IMR-90 (cell line): Measurements from ENCODE around the gene FAM120A.

ENCODE experiments used
- POLR2A ChIP-seq: IDR thresholded peaks from 2 replicates; pipeline ENCODE4 v1.6.1; 2012; ENCODE audit warnings: mild to moderate bottlenecking, low read depth, low read length
- RAD21 ChIP-seq: IDR thresholded peaks from 2 replicates; pipeline ENCODE4 v1.6.1; 2012; ENCODE audit warnings: low read length, improper control_type of control experiment
- RFX5 ChIP-seq: IDR thresholded peaks from 2 replicates; pipeline ENCODE4 v1.8.0; 2012; ENCODE audit warnings: low read depth, mild to moderate bottlenecking, low read length, moderate library complexity
- TF ChIP-seq, protein P1 (sequence below): conservative IDR thresholded peaks from 2 replicates; pipeline ENCODE4 v1.5.1; 2012; ENCODE audit warnings: mild to moderate bottlenecking, low read depth, low read length, improper control_type of control experiment
- TF ChIP-seq, protein P2 (sequence below): fragments of 150-350 bp; IDR thresholded peaks from 2 replicates; pipeline ENCODE4 v1.6.1; 2016; ENCODE audit warnings: low read depth, mild to moderate bottlenecking, low read length, moderate library complexity, borderline replicate concordance
- TF ChIP-seq, protein P3 (sequence below): fragments of 150-350 bp; IDR thresholded peaks from 2 replicates; pipeline ENCODE4 v1.6.1; 2017; ENCODE audit warnings: mild to moderate bottlenecking, antibody characterized with exemption, low read length, low read depth

DNA sequence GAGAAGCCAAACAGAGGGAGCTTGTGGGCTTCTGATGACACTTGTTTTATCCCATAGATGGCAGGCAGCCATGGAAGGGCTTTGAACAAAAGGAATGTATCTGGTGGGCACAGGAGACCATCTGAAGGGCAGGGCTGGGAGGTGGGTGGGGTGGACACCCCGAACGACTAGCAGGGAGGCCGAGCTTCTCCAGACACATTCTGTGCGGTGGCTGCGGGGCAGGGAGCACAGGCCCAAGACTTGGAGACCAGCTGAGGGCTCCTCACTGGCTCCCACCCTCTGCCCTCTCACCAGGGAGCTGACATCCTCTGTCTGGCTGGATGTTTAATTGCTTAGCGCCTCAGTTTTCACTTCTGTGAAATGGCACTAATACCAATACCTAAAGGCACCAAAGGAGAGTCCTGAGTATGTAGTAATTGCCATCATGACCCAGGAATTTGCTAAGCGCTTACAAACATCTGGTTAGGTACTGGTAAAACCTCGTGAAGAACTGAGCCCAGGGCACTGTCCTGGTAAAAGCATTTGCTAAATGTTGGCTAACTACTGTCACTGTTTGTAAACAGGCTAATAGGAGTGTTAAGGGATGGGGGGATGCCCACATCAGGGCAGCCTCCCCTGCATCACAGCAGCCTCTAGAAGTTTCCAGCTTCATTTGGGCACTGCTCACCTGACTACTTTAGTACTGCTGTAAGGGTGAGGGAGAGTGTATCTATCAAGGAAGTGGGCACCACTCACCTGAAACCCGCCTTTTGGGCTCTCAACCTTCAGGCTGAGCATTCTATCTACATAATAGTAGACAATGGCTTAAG, 122.8 kb downstream of the FAM120A start:
- TF ChIP-seq POLR2A (no peak), RAD21 (no peak), RFX5 (no peak)
- TF ChIP-seq, protein P1, sequence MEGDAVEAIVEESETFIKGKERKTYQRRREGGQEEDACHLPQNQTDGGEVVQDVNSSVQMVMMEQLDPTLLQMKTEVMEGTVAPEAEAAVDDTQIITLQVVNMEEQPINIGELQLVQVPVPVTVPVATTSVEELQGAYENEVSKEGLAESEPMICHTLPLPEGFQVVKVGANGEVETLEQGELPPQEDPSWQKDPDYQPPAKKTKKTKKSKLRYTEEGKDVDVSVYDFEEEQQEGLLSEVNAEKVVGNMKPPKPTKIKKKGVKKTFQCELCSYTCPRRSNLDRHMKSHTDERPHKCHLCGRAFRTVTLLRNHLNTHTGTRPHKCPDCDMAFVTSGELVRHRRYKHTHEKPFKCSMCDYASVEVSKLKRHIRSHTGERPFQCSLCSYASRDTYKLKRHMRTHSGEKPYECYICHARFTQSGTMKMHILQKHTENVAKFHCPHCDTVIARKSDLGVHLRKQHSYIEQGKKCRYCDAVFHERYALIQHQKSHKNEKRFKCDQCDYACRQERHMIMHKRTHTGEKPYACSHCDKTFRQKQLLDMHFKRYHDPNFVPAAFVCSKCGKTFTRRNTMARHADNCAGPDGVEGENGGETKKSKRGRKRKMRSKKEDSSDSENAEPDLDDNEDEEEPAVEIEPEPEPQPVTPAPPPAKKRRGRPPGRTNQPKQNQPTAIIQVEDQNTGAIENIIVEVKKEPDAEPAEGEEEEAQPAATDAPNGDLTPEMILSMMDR: no peak
- TF ChIP-seq, protein P2, sequence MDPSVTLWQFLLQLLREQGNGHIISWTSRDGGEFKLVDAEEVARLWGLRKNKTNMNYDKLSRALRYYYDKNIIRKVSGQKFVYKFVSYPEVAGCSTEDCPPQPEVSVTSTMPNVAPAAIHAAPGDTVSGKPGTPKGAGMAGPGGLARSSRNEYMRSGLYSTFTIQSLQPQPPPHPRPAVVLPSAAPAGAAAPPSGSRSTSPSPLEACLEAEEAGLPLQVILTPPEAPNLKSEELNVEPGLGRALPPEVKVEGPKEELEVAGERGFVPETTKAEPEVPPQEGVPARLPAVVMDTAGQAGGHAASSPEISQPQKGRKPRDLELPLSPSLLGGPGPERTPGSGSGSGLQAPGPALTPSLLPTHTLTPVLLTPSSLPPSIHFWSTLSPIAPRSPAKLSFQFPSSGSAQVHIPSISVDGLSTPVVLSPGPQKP: no peak
- TF ChIP-seq, protein P3, sequence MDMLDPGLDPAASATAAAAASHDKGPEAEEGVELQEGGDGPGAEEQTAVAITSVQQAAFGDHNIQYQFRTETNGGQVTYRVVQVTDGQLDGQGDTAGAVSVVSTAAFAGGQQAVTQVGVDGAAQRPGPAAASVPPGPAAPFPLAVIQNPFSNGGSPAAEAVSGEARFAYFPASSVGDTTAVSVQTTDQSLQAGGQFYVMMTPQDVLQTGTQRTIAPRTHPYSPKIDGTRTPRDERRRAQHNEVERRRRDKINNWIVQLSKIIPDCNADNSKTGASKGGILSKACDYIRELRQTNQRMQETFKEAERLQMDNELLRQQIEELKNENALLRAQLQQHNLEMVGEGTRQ: no peak
